Calu3 (cell line): ENCODE data around the gene KCTD13. TPM values are rescaled to one million over a fixed set of nuclear protein-coding genes. Genes with fewer than 3 reads are reported as not detected.
"Not testable (repeated sequence)": the region's sequence is repeated elsewhere in the genome, so short reads cannot be mapped to it uniquely, and the experiment has no call there.

Experiments
- BruUV-seq: library from RNA; stranded (reverse); fragments of 400-500 nt; replicated peaks from 2 replicates; lab custom pipeline; 2021; lab: Mats Ljungman, UMichigan
- CTCF ChIA-PET: fragments of 300-600 bp; sonication (Branson Sonifier 250); formaldehyde crosslinking; loops from one replicate; lab custom pipeline; 2022; ENCODE audit warnings: antibody characterized with exemption; lab: Charles Lee
- DNase-seq: peaks from one replicate; pipeline ENCODE4 v3.0.0; 2022
- H3K27ac Mint-ChIP-seq: one replicate; pipeline ENCODE4 v1.8.0; 2022; ENCODE audit warnings: mixed read lengths; ENCODE audit not compliant: unreplicated experiment
- H3K27me3 Mint-ChIP-seq: one replicate; pipeline ENCODE4 v1.8.0; 2022; ENCODE audit warnings: mixed read lengths; ENCODE audit not compliant: unreplicated experiment
- H3K36me3 Mint-ChIP-seq: one replicate; pipeline ENCODE4 v1.8.0; 2022; ENCODE audit warnings: mild to moderate bottlenecking, moderate library complexity, mixed read lengths; ENCODE audit not compliant: insufficient read depth, unreplicated experiment
- H3K4me1 Mint-ChIP-seq: one replicate; pipeline ENCODE4 v1.8.0; 2022; ENCODE audit warnings: mild to moderate bottlenecking, low read depth, mixed read lengths; ENCODE audit not compliant: unreplicated experiment
- H3K4me3 Mint-ChIP-seq: one replicate; pipeline ENCODE4 v1.8.0; 2022; ENCODE audit warnings: mild to moderate bottlenecking, low read depth, moderate library complexity, mixed read lengths; ENCODE audit not compliant: unreplicated experiment
- H3K9me3 Mint-ChIP-seq: one replicate; pipeline ENCODE4 v1.8.0; 2022; ENCODE audit warnings: low read depth, mixed read lengths; ENCODE audit not compliant: unreplicated experiment
- intact Hi-C: fragments of 100-400 bp; cut with micrococcal nuclease; formaldehyde crosslinking; loops from one replicate; pipeline ENCODE4 v1.10.0; 2022; ENCODE audit not compliant: unreplicated experiment
- total RNA-seq: library from RNA; stranded (reverse); gene quantifications from 2 replicates; pipeline ENCODE4 v1.2.3, GENCODE V29; 2022
- TF ChIP-seq, protein P1 (sequence below): fragments of 200-600 bp; IDR thresholded peaks from one replicate; pipeline ENCODE4 v1.8.0; 2022; ENCODE audit warnings: antibody characterized with exemption; ENCODE audit not compliant: unreplicated experiment

Gene KCTD13
- total RNA-seq, 1 experiment from 2014 or later, result 55.8 TPM

DNA sequence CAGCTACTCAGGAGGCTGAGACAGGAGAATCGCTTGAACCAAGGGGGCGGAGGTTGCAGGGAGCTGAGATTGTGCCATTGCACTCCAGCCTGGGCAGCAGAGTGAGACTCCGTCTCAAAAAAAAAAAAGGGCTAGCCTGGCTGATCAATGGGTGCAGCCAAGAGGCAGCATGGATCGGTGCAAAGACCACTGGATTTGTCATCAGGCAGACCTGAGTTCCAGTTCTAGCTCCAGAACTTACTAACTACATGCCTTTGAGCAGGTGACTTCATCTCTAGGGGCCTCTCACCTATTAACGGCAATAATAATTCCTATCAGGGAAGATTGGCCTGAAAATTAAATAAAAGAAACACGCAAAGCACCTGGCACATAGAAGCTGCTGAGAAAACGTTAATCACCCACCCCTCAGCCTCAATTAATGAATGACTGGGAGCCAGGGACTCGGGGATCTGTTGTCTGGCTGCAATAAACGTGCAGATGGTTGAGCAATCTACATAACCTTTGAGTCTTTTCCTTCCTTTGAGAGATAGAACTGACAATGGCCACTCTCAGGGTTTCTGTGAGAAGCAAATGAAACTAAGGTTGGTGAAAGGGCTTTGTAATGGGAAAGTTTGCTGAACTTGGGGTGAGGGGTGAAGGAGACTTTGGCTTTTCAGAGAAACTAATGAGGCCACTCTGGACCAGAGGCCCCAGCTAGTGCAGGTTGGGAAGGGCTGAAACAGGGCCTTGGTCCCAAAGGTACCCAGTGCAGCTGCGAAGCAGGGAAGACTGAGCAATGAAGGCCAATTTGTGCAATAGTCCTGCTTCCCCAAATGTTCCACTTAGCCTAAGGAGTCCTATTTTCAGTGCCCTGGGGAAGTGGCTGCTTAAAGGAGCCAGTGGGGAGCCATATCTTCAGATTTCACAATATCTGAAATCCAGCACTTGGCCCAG, 34.2 kb downstream of the KCTD13 start:
- CTCF ChIA-PET, result interaction anchor here (0.6 kb wide), 1 partner anchor 17 kb away, joined by 4 read pairs; no protein-coding TSS in a partner anchor
- Mint-ChIP-seq H3K4me1 (no peaks in the 10 kb centered on the region), H3K4me3 (no peak overlapping the region), H3K27ac (no peak overlapping the region), H3K36me3 (peaks cover 8% of the 10 kb centered on the region), H3K9me3 (no peaks in the 10 kb centered on the region), H3K27me3 (no peaks in the 10 kb centered on the region)
- no TSS peak for BruUV-seq
- DNase-seq, result no peak
- intact Hi-C loops, result no loop called here
- TF ChIP-seq, protein P1, sequence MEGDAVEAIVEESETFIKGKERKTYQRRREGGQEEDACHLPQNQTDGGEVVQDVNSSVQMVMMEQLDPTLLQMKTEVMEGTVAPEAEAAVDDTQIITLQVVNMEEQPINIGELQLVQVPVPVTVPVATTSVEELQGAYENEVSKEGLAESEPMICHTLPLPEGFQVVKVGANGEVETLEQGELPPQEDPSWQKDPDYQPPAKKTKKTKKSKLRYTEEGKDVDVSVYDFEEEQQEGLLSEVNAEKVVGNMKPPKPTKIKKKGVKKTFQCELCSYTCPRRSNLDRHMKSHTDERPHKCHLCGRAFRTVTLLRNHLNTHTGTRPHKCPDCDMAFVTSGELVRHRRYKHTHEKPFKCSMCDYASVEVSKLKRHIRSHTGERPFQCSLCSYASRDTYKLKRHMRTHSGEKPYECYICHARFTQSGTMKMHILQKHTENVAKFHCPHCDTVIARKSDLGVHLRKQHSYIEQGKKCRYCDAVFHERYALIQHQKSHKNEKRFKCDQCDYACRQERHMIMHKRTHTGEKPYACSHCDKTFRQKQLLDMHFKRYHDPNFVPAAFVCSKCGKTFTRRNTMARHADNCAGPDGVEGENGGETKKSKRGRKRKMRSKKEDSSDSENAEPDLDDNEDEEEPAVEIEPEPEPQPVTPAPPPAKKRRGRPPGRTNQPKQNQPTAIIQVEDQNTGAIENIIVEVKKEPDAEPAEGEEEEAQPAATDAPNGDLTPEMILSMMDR, result no peak

DNA sequence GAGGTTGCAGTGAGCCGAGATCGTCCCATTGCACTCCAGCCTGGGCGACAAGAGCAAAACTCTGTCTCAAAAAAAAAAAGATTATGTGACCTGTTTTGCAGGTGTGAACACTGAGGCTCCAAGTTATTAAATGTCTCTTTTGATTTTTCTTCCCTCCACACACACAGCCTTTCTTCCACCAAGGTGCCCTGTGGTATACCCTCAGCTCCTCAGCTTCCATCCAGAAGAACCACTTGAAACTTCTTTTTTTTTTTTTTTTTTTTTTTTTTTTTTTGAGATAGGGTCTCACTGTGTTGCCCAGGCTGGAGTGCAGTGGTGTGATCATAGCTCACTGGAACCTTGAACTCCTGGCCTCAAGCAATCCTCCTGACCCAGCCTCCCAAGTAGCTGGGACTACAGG, 36.7 kb downstream of the KCTD13 start:
- H3K27me3 Mint-ChIP-seq, H3K9me3 Mint-ChIP-seq, H3K4me3 Mint-ChIP-seq, H3K27ac Mint-ChIP-seq, BruUV-seq, intact Hi-C loops, H3K4me1 Mint-ChIP-seq, DNase-seq: not testable (repeated sequence)
- CTCF ChIA-PET, result interaction anchor here (0.6 to 1.3 kb wide), 2 partner anchors 55 to 518 kb away, joined by 3 read pairs; no protein-coding TSS in a partner anchor
- H3K36me3 Mint-ChIP-seq, result peaks cover 13% of the 10 kb centered on the region

DNA sequence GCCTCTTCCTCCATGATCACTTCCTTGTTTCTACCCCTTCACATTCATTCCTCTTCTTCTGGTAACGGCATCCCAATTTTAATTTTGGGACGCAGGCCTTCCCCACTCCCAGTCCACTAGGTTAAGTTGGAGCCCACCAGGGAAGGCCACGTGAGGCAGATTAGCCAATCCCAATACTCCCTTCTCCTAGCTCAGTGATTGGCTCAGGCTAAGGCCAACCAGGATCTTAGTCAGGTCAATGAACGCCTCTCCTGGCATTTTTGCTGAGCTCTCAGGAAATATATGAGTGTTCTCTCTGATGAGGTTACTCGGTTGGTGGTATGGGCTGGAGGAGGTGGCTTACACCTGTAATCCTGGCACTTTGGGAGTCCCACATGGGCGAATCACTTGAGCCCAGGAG, 42.0 kb downstream of the KCTD13 start:
- CTCF ChIA-PET, result no interaction called here

DNA sequence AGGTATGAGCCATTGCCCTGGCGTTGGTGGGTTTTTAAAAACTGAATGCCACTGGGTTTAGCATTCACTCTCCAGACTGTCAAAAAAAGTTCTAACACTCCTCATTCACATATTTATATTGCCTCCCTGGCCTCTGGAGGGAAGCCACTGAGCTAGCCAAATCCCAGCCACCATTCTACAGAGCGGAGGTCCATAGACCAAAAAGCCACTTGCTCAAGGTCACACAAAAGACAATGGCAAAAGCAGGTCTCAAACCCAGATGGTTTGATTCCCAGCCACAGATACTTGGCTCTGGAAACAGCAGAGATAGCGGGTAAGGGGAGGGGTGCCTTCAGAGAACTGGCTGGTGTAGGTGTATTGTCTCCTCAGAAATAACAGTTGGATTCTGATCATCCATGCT, 45.0 kb downstream of the KCTD13 start:
- Mint-ChIP-seq H3K36me3 (peaks cover 19% of the 10 kb centered on the region), H3K4me3 (no peak overlapping the region), H3K9me3 (no peaks in the 10 kb centered on the region), H3K4me1 (no peaks in the 10 kb centered on the region), H3K27me3 (no peaks in the 10 kb centered on the region), H3K27ac (no peak overlapping the region)
- DNase-seq, result no peak
- CTCF ChIA-PET, result interaction anchor here (0.8 kb wide), 1 partner anchor 18 kb away, joined by 3 read pairs; the partner anchor contains the start of gene CDIPT
- no TSS peak for BruUV-seq
- intact Hi-C loops, result no loop called here
- TF ChIP-seq, protein P1, result no peak

More for the DNA sequence above, 42.0 kb downstream of the KCTD13 start:
- no peak overlapping the region for H3K4me3 Mint-ChIP-seq
- H3K27me3 Mint-ChIP-seq, result no peaks in the 10 kb centered on the region
- no peak overlapping the region for H3K27ac Mint-ChIP-seq
- H3K36me3 Mint-ChIP-seq, result peaks cover 14% of the 10 kb centered on the region
- no peaks in the 10 kb centered on the region for H3K4me1 Mint-ChIP-seq
- TF ChIP-seq, protein P1, result no peak
- BruUV-seq, result no TSS peak
- DNase-seq, result no peak
- H3K9me3 Mint-ChIP-seq, result no peaks in the 10 kb centered on the region
- intact Hi-C loops, result no loop called here
